NCI-H446 (cell line): ENCODE measurements around the gene STRIT1.
"Not testable (repeated sequence)": the region's sequence is repeated elsewhere in the genome, so short reads cannot be mapped to it uniquely, and the experiment has no call there.

ENCODE experiments used
- DNase-seq, 2 experiments: peaks; one replicate each; lab custom pipeline; 2025; lab: John Stamatoyannopoulos, UW

Gene STRIT1

DNA sequence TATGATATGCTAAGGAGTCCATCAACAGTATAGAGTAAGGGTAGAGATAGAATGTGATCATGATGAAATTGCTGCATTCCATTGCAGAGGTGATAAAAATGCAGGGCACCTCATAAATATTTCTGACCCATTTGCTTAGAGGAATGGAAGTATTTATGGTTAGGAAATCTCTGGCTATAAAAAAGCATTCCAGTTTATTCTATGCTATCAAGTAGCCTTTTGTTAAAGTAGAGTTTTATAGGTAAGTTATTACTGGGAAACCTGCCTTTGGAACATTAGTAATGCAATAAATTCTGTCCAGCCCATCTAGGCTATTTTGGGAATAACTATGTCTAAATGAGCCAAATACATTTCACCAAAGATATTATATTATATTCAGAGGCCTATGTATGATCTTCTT is 19.8 kb upstream of the STRIT1 start:
- DNase-seq, result no peak

DNA sequence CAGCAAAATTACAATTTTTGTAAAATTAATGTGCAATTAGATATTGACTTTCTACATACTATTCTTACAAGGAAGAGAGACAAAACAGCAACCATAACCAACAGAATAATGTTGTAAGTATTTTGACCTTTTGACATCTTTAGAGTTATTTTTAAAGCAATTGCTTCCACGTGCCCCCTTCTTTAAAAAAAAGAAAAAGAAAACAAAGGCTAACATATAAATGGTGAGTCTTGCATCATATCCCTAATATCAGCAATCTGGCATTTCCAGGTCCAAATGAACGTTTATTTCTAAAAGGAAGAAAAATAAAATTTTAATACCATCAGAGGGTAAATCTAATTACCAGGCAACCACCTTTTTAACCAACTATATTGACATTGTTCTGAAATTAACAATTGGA is 19.3 kb upstream of the STRIT1 start:
- no peak for DNase-seq

DNA sequence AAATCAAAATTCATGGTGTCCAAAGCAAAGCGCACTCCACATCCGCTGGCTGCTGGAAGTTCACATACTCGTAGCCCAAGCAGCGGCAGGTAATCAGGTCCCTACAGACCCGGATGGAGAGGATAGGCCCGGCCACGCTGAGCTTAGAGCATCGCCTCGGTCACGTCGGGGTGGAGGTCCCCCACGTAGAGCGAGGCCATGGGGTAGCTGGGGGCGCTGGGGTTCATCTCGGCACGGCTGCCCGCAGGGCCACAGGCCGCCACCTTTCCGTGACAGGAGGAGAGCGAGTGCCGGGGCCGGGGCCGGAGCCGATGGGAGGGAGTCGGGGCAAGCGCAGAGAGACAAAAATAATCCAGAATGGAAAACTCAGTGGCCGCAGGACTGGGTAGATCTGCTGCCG is 16.1 kb upstream of the STRIT1 start:
- DNase-seq, result no peak

DNA sequence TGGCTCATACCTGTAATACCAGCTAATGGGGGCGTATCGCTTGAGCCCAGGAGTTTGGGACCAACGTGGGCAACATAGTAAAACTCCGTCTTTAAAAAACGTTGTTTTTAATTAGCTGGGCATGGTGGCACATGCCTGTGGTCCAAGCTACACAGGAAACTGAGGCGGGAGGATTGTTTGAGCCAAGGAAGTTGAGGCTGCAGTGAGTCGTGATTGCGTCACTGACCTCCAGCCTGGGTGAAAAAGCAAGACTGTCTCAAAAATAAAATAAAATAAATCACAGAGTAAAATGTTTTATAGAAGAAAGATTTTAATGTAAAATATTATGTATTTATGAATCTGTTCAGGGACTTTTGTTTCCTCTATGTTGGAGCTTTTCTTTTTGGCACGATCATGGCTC is 15.3 kb upstream of the STRIT1 start:
- DNase-seq, result no peak

DNA sequence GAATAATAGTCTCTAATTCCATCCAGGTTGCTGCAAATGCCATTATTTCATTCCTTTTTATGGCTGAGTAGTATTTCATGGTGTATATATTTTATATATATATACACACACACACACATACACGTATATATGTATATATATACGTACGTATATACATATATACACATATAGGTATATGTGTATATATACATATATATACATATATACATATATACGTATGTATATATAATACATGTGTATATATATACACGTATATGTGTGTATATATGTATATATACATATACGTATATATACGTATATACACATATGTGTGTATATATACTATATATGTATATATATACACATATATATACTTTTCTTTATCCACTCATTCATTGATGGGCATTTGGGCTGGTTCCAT is 13.7 kb upstream of the STRIT1 start:
- no peak for DNase-seq

DNA sequence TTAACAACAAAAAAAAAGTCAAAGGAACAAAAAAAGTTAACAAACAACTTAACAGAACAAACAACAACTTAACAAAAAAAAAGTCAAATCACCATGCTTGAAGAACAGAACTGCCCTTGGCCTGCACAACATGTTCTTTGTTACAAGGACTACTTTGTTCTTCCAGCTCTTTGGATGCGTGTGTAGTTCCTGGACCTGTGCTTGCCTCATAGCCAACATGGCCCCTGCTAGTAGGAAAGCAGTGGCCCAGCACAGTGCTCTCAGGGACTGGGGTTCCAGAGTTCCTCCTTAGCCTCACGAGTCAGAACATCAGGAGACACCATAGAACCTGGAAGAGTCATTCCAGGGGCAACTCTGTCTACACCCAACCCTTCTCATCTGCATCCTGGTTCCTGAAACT is 10.9 kb upstream of the STRIT1 start:
- no peak for DNase-seq

DNA sequence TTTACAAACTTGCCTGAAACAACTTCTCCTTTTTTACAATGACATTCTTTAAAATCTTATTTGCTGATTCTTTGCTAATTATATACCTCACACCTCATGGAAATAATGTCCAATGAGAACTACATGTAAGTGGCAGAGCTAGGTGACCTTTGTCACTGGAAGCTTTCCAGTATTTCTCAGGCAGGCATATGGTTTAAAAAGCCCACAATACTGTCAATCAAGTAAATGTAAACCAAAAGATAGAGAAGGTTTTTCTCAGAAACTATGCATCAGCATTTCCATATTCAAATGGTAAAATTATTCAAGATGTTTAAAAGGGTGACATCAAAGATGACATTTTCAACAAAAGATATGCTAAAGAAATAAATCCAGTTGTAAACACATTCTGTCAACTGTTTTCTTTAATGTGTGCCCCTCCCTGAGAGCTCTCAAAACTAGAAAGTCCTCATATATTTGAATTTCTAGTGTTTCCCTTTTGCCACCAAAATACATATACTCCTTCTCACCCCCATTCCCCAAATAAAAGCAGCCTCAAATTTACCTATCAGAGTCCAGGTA is 10.1 kb upstream of the STRIT1 start:
- no peak for DNase-seq

DNA sequence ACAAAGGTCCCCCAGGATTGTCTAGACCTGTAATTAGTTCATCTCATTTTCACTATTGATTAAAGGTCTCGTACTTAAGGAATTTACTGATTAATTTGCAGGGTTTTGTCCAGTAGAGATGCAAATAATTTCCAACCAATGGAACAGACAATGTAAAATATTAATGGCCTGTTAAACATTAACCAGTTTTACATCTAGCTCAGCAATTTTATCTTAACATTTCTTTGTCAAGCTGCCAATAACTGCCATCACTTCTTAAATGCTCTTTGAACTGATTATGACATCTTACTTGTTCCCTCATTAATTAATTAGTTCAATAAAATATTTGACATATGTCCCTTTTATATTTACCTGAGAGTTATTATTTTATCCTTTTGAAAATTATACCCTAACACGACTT is 9.4 kb upstream of the STRIT1 start:
- DNase-seq, result no peak

DNA sequence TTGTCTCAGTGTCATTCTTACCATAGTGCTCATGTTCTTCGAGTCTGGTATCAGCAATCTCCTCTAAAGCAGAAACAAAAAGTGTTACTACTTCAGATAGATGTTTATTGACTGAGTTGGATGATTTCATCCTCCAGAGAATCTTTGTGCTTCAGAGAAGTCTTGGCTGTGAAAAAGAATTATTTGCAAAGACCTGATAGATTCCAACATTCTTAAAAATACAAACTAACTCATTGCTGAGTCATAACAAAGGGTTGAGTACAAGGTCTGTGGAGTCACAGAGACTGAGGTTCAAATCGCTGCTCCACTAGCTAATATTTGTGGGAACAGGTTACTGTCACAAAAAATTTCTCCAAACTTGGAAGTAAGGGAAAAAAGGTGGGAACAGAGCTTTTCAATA is 9.0 kb upstream of the STRIT1 start:
- DNase-seq, result no peak

DNA sequence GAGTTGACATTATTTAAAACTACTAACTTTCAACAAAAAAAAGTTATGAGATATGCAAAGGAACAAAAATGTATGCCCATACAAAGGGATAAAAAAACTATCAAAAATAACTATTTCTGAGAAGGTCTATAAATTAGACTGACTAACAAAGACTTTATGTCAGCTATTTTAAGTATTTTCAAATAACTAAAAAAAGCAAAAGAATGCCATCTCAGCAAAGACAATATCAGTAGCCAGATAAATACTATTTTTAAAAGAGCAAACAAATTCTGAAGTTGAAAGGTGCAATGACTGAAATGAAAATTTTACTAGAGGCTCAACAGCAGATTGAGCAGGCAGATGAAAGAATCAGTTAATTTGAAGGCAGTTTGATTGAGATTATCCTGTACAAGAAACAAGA is 3.6 kb upstream of the STRIT1 start:
- no peak for DNase-seq

DNA sequence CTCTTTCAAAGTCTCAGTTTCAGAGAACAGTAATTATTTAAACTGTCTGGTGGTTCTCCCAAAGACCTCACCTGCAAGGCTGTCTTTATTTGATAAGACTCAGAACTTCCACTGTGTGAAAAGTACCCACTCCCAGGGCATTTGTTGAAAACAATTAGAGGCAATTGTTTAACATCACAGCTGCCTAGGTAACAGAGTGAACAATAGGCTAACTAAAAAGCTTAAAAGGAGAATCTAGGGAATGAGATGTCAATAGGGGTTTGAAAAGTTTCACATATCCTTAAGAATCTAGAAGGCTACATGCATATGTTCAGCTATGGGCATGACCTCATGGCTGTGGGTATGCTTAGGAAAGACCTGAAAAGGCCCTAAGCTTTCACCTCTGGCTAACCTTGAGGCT is 2.9 kb upstream of the STRIT1 start:
- no peak for DNase-seq

DNA sequence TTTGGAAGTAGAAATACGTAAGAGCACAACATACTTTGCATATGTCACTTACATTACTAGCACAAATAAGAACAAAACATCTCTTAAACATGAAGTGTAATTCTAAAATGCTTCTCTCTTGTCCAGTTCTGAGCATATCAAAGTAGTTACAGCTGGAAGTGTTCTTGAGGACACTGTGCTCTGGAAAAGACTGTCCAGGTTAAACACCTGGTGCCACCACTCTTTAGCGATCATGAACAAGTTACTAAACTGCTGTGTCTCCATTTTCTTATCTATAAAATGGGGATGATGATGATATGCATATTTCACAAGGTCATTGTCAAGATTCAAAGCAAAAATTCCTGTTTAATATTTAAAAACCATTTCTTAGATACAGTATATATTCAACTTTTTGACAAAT is 790 bp downstream of the STRIT1 start:
- DNase-seq, result no peak

DNA sequence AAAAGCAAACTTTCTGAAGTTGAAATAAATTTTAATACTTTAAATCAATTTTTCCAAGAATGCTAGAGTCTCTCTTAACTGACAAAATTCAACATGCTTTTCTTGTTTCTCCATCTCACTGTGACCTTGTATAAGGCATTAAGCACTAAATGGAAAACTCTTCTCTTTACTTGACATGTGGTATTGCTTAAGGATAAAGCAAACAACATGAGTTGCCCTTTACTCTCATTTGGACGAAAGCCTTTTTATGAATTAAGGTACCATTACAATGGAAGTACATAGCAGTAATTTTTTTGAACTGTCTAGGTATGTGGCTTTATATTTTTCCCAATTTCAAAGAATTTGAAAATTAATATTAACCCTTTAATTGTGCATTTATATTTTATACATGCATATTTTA is 1.4 kb downstream of the STRIT1 start:
- DNase-seq, result no peak

DNA sequence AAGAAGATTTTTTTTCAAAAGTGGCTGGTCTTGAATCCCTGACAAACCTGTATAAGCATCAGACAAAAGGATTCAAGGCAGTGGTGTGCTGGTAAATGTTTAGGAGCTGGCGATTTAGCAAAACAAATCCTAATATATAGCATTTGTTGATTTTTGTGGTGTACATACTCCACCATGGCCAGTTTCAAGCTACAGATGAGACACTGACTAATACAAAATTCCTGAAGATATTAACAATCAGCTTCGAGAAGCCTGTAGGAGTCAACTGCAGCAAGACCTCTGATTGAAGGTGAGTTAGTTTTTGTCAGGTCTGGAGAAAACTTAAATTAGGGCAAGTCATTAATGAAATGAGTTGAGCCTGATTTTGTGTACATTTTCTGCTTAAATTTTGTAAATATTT is 6.7 kb downstream of the STRIT1 start:
- DNase-seq, result no peak

DNA sequence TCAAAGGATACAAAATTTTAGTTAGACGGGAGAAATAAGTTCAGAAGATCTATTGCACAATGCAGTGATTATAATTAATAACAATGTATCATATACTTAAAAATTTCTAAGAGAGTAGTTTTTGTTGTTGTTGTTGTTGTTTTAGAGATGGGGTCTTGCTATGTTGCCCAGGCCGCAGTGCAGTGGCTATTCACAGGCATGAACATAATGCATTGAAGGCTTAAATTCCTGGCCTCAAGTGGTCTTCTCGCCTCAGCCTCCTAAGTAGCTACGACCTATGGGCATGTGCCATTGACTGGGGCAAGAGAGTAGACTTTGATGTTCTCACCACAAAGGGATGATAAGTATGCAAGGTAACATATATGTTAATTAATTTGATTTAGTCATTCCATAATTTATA is 7.5 kb downstream of the STRIT1 start:
- DNase-seq, result no peak

DNA sequence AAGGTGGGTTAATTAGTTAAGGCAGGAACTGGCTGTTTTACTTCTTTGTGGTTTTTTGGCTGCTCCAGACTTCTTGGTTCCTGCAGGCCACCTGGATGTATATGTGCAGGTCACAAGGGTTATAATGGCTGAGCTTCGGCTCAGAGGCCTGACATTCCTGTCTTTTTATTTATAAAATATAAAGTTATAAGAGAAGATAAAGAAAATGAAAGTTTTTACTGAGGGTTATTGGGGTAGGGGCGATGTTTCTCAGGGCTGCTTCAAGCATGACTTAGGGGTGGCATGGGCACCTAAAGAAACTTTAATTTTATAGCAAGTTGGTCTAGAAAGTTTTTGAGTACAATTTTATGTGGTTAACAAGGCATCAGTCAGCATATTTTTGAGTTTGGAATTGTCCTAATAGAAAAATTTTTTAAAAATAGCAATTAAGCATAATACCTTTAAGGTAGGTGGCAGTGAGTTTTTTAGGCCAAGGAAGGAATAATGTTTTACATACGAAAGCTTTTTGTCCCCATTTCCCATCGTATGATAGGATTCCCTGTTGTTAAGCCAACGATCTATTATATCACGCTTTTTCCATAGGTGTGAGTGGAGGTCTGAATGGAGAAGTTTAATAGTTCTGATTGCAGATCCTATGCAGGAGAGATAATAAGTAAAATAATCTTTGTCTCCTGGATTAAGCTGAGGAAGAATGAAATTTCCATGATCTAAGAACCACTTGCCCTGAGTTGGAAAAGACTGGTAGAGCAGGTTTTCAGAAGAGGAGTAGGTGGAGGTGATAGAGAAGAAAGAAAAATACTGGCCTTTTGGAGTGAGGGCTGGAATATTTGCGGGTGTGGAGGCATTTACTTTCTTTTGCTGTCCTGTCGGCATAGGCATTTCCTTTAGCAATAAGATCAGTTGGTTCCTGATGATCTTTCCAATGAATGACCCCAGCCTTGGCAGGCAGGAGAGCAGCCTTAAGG is 10.1 kb downstream of the STRIT1 start:
- DNase-seq, result no peak

DNA sequence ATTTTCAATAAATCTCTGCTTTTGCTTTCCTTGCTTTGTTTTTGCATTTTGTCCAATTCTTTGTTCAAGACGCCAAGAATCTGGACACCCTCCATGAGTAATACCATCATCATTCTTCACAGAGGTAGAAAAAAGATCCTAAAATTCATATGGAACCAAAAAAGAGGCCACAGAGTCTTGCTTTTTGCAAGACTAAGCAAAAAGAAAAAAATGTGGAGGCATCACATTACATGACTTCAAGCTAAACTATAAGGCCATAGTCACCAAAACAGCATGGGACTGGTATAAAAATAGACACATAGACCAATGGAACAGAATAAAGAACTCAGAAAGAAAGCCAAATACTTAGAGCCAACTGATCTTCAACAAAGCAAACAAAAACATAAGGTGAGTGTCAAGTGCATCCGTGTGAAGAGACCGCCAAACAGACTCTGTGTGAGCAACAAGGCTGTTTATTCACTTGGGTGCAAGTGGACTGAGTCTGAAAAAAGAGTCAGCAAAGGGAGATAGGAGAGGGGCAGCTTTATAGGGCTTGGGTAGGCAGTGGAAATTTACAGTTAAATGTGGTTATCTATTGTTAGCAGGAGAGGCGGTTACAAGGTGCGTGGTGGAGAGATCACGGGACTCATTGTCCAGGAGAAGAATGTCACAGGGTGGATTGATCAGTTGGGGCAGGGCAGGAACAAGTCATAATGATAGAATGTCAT is 10.9 kb downstream of the STRIT1 start:
- no peak for DNase-seq

DNA sequence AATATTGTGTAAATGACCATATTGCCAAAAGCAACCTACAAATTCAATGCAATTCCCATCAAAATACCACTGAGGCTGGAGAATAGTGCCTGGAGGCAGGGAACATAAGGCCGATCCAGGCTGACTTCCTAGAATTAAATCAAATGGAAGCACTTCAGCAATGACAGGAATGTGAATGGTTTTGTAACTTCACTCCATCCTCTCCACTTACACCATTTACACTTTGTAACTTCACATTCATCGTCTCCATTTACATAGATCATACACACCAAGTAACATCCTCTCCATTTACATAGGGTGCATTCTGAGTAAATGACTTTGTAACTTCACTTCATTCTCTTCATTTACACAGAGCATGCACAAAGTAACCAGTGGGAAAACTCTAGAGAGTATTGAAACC is 11.6 kb downstream of the STRIT1 start:
- no peak for DNase-seq

DNA sequence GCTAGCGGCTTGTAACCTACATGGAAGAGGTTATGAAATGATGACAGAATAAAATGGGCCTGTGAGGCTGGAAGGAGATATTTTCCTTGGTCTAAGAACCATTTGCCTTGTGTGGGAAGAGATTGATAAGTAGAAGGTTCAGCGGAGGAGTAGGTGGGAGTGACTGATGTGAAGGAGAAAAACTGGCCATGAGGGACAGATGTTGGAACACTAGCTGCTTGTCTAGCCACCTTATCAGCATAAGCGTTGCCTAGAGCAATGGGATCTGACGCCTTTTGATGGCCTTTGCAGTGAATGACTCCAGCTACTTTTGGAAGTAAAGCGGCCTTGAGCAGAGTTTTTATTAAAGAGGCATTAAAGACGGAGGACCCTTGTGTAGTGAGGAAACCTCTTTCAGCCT is 17.4 kb downstream of the STRIT1 start:
- not testable (repeated sequence) for DNase-seq

DNA sequence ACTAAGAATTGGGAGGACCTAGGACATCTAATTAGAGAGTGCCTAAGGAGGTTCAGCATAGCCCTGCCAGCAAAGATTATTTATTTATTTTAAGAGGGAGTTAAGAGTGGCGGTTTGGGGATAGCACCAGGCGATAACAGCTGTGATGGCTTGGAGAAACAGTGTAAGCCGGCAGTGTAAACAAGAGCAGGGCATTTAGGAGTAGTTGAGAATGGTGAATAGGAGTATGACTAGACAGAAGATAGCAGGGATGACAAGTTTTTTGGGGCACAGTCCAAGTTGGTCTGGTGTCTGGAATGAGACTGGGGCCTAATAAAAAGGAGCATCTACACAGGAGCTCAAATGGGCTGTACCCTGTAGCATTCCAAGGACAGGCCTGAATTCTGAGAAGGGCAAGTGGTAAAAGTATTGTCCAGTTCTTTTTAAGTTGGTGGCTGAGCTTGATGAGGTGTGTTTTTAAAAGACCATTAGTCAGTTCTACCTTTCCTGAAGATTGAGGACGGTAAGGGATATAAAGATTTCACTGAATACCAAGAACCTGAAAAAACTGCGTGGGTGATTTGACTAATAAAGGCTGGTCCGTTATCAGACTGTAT is 18.2 kb downstream of the STRIT1 start:
- DNase-seq, result not testable (repeated sequence)

DNA sequence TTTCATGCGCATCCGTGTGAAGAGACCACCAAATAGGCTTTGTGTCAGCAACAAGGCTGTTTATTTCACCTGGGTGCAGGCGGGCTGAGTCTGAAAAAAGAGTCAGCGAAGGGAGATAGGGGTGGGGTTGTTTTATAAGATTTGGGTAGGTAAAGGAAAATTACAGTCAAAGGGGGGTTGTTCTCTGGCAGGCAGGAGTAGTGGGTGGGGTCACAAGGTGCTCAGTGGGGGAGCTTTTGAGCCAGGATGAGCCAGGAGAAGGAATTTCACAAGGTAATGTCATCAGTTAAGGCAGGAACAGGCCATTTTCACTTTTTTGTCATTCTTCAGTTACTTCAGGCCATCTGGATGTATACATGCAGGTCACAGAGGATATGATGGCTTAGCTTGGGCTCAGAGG is 19.0 kb downstream of the STRIT1 start:
- not testable (repeated sequence) for DNase-seq

DNA sequence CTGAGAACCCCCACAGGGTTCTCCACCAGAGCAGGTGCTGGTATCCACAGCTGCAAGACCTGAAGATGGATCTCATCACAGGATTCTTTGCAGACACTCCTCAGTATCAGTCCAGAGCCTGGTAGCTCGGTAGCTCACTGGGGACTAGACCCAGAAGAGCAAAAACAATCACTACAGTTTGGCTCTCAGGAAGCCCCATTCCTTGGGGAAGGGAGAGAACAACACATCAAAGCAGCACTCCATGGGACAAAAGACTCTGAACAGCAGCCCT is 22.2 kb downstream of the STRIT1 start:
- DNase-seq, result no peak
